ENCODE measurements around the gene INAVA. TPM values are rescaled to one million over a fixed set of nuclear protein-coding genes. Genes with fewer than 3 reads are reported as not detected.
A peak's percentile ranks its signal among the peaks of the same experiment; 100 is the strongest.
"Not testable (repeated sequence)": the region's sequence is repeated elsewhere in the genome, so short reads cannot be mapped to it uniquely, and the experiment has no call there.

Gene INAVA
- total RNA-seq, 2 experiments from 2014 or later: 0.45 TPM; not detected in 1

DNA sequence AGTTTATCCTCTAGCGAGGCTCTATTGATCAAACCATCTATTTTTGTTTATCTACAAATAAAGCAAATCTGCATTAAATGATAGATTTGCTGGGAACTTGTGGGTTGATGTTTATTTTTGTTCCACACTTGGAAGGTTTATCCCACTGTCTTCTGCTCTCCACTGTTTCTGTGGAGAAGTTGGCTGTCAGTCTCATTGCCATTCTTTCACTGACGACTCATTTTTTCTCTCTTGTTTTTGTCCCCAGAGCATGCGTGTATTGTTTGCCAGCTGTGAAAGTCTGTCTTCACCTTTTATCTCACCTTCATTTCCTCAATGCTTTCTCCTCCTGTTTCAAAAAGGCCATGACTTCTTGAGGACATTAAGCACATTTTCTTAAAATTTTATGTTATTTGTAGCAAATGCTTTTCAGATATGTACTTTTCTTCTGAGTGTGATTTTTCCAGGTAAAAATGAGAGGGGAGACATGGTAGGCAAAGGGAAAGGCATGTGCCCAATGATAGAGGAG lies 52.4 kb downstream of the INAVA start:
- Mint-ChIP-seq H3K27me3 (peaks cover 24% of the 10 kb centered on the region), H3K9me3 (peaks cover 7% of the 10 kb centered on the region), H3K36me3 (ENCODE audit: low read depth) (peaks cover 1% of the 10 kb centered on the region), H3K4me3 (no peak overlapping the region), H3K27ac (no peak overlapping the region), H3K4me1 (no peaks in the 10 kb centered on the region)
- DNase-seq: no peak
- POLR2A ChIA-PET: no interaction called here
- CTCF ChIA-PET: interaction anchor here (1.0 kb wide), 1 partner anchor 25 kb away, joined by 3 read pairs; no protein-coding TSS in a partner anchor

DNA sequence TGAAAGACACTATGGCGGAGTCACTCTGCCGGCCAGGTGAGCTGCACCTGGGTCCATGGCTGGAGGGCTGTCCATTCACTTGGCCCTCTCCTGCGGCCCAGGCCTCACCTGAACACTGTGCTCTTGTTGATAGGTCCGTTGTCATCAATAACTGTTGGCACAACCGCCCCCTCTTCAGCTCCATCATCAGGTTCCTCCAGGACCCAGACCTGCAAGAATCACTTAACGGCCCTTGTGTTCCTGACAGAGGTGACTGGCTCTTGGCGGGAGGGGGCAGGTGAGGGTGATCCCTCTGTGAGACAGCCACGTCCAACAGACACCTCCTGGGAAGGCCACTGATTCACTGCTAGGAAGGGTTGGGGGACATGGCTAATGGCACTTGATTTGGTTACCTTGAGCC lies 54.9 kb downstream of the INAVA start:
- ChIA-PET CTCF (no interaction called here), POLR2A (no interaction called here)
- no peak overlapping the region for H3K27ac Mint-ChIP-seq
- no peaks in the 10 kb centered on the region for H3K4me1 Mint-ChIP-seq
- H3K36me3 Mint-ChIP-seq (ENCODE audit: low read depth): no peaks in the 10 kb centered on the region
- DNase-seq: no peak
- H3K4me3 Mint-ChIP-seq: no peak overlapping the region
- peaks cover 22% of the 10 kb centered on the region for H3K27me3 Mint-ChIP-seq
- H3K9me3 Mint-ChIP-seq: peaks cover 7% of the 10 kb centered on the region

DNA sequence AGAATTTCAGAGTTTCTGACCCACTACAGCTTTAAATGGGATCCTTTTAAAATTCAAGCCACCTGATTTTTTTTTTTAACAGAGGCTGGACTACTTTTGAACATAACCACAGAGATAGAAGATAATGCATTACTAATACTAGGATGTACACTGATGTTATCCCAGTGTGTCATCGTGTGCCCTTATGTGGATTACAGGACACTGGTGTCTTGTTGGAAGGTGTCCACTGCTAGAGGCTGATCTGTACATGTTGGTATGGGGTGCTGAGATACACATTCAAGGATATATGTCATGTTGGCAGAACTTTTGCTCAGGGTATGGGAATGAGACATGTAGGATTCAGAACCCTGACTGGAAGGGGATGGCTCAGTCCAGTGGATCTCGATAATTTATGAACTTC lies 56.3 kb downstream of the INAVA start:
- no peak for DNase-seq
- Mint-ChIP-seq H3K4me3 (no peak overlapping the region), H3K9me3 (peaks cover 7% of the 10 kb centered on the region), H3K36me3 (ENCODE audit: low read depth) (no peaks in the 10 kb centered on the region), H3K27me3 (peaks cover 17% of the 10 kb centered on the region), H3K27ac (no peak overlapping the region), H3K4me1 (no peaks in the 10 kb centered on the region)
- POLR2A ChIA-PET: no interaction called here
- CTCF ChIA-PET: no interaction called here

DNA sequence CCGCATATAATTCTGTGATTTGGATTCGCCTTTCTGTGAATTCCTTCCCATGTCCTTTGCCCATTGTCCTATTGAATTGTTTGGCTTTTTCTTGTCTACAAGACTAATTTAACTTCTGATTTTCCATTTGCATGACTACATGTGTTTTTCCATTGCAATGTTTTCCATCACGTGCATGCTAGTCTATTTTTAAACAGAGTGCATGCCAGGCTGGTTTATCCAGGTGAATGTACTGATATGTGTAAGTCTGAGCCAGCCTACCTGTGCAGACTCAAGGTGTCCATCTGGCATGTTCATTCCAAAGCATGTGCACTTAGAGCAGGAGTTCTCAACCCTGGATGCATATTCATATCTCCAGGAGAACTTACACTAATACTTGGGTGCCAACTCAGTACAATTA lies 59.7 kb downstream of the INAVA start:
- no peak for DNase-seq
- POLR2A ChIA-PET: no interaction called here
- CTCF ChIA-PET: interaction anchor here (0.9 to 1.4 kb wide), 2 partner anchors 17 to 26 kb away, joined by 3 read pairs; no protein-coding TSS in a partner anchor
- Mint-ChIP-seq H3K27ac (no peak overlapping the region), H3K27me3 (peaks cover 13% of the 10 kb centered on the region), H3K4me1 (no peaks in the 10 kb centered on the region), H3K4me3 (no peak overlapping the region), H3K9me3 (no peaks in the 10 kb centered on the region), H3K36me3 (ENCODE audit: low read depth) (no peaks in the 10 kb centered on the region)

DNA sequence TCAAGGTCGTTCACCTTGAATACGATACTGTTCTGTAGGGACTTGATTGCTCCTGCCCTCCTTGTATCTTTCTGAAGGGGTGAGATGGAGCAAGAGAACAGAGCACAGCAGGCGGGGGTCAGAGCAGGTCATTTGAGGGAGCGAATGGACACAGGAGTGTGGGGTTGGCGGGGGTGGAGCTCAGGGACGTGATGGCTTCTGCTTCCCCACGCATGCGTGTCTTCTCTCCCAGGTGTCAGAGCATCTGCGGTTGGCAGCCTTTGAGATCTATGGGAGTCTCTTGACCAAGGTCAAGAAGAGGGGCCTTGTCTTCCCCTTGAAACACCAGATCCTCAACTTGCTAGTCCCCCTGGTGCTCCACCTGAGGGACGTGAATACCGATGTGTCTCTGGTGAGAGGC lies 63.9 kb downstream of the INAVA start:
- Mint-ChIP-seq H3K27me3 (peaks cover 20% of the 10 kb centered on the region), H3K4me3 (no peak overlapping the region), H3K9me3 (no peaks in the 10 kb centered on the region), H3K4me1 (no peaks in the 10 kb centered on the region), H3K36me3 (ENCODE audit: low read depth) (no peaks in the 10 kb centered on the region), H3K27ac (no peak overlapping the region)
- DNase-seq: no peak
- ChIA-PET CTCF (no interaction called here), POLR2A (no interaction called here)

DNA sequence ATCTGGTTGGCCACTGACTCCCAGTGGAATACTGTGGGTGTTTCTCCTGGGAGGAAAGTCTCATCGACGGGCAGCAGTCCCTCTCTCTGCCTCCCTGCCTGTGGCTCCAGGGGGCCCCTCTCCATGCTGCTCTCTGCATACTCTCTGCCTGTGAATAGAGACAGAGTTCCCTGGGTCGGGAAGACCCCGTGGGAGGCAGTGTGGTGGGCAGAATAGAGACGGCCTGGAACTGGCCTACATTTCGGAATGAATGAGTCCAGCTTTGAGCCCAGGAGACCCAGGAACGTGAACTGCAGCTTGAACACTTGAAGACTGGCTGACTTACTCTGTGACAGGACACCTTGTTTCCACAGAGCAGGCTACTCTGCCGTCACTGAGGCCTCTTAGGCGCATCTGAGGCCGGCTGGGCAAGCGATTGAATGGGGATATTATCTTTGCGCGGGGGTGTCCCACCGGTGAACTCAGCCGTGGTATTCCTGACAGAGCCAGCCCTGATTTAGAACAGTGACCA lies 64.8 kb downstream of the INAVA start:
- no peak for DNase-seq
- Mint-ChIP-seq H3K27me3 (peaks cover 17% of the 10 kb centered on the region), H3K4me3 (no peak overlapping the region), H3K36me3 (ENCODE audit: low read depth) (no peaks in the 10 kb centered on the region), H3K4me1 (no peaks in the 10 kb centered on the region), H3K9me3 (no peaks in the 10 kb centered on the region), H3K27ac (no peak overlapping the region)
- ChIA-PET CTCF (no interaction called here), POLR2A (no interaction called here)

DNA sequence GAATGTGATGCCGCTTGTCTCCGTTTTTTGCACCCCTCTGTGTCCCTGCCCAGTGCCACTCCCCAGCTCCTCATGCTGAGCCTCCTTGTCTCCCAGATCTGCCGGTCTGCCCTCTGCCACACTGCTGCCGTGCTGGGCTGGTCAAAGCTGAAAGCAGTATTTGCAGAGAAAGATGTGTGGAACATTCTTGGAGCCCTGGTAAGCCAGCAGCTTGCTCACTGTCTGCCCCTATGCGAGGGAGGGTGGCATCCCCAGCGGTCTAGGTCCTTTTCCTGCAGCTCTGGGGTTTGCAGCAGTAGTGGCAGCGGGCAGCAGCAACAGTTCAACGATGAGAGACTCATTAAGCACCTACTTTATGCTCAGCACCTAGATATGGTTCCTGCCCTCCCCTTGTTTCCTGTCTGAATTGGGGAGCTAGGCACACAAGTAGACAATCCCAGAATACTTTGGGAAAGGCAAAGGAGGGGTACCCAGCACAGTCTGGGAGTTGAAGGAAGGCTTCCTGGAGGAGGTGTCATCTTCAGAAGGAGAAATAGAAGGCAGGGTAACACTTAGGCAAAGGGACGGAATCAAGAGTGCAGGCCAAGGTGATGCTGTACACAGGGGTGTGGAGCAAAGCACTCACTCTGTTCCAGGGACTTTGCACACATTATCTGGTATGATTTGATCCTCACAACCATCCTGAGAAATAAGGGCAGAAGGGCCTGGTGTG lies 65.7 kb downstream of the INAVA start:
- POLR2A ChIA-PET: no interaction called here
- H3K27ac Mint-ChIP-seq: no peak overlapping the region
- H3K36me3 Mint-ChIP-seq (ENCODE audit: low read depth): no peaks in the 10 kb centered on the region
- H3K4me1 Mint-ChIP-seq: no peaks in the 10 kb centered on the region
- H3K27me3 Mint-ChIP-seq: peaks cover 17% of the 10 kb centered on the region
- no peaks in the 10 kb centered on the region for H3K9me3 Mint-ChIP-seq
- no peak for DNase-seq
- no peak overlapping the region for H3K4me3 Mint-ChIP-seq
- CTCF ChIA-PET: no interaction called here

DNA sequence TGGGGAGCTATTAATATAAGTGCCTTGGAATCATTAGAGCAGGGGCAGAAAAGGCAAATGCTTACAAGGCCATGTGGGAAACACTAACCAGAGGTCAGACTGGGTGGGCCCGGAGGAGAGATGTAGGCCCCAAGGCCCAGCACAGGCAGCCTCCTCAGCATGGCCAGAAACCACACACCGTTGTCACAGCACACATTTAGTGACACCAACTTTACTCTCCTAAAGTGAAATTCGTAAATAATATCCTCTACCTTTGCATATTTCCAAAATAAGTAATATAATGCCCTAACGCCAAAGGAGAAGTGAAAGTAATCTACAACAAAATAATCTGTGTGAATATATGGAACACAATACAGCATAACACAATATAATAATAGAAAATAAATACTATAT lies 66.2 kb downstream of the INAVA start:
- H3K9me3 Mint-ChIP-seq: no peaks in the 10 kb centered on the region
- no peak overlapping the region for H3K27ac Mint-ChIP-seq
- POLR2A ChIA-PET: no interaction called here
- H3K4me3 Mint-ChIP-seq: no peak overlapping the region
- DNase-seq: no peak
- peaks cover 13% of the 10 kb centered on the region for H3K27me3 Mint-ChIP-seq
- CTCF ChIA-PET: no interaction called here
- H3K36me3 Mint-ChIP-seq (ENCODE audit: low read depth): no peaks in the 10 kb centered on the region
- no peaks in the 10 kb centered on the region for H3K4me1 Mint-ChIP-seq

DNA sequence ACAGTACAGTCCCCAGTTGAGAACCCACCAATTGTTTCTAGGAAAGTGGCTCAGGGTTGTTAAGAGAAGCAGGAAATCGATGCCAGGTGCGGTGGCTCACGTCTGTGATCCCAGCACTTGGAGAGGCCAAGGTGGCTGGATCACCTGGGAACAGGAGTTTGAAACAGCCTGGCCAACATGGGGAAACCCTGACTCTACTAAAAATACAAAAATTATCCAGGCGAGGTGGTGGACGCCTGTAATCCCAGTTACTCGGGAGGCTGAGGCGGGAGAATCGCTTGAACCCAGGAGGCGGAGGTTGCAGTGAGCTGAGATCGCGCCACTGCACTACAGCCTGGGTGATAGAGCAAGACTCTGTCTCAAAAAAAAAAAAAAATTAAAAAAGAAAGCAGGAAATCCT lies 67.5 kb downstream of the INAVA start:
- H3K27me3 Mint-ChIP-seq: peaks cover 13% of the 10 kb centered on the region
- CTCF ChIA-PET: interaction anchor here (1.4 kb wide), 1 partner anchor 10 kb away, joined by 6 read pairs; no protein-coding TSS in a partner anchor
- not testable (repeated sequence) for H3K27ac Mint-ChIP-seq; H3K4me1 Mint-ChIP-seq; H3K36me3 Mint-ChIP-seq (ENCODE audit: low read depth); DNase-seq; H3K9me3 Mint-ChIP-seq; H3K4me3 Mint-ChIP-seq
- POLR2A ChIA-PET: interaction anchor here (1.3 kb wide), 2 partner anchors 10 to 17 kb away, joined by 3 to 7 read pairs; no protein-coding TSS in a partner anchor

DNA sequence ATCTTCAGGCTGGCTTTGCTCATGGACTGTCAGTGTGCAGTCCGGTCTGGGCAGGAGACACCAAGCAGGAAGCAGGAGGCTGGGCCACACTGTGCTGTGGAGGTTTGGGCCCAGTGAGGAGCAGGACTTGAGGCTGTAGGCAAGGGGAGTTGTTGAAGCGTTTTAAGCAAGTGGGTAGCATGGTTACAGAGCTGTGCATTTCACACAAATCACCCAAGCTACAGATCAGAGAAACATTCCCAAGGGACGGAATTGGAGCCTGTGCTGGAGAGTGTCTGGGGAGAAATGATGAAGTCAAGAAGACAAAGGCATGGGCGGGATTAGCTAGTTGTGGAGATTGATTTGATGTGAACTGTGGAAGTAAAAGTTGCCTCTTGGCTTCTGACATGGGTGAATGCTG lies 67.9 kb downstream of the INAVA start:
- Mint-ChIP-seq H3K27me3 (peaks cover 13% of the 10 kb centered on the region), H3K36me3 (ENCODE audit: low read depth) (peaks cover 3% of the 10 kb centered on the region)

DNA sequence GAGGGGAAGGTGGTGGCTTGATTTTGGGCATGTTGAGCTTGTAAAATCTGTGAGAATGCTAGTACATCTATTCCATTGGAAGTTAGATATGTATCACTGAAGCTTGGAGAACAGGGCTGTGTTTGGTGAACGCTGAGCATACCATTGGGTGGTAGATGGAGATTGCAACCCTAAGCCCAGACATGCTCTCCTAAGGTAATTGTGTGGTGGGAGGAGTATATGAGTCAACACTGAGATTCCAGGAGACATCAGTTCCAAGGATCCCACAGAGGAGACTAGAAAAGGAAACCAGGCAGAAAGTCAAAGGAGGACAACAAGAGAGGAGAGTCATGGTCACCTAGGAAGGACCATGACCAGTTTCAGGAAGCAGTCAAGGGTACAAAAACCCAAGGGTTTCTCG lies 68.4 kb downstream of the INAVA start:
- DNase-seq: no peak
- peaks cover 12% of the 10 kb centered on the region for H3K27me3 Mint-ChIP-seq
- peaks cover 3% of the 10 kb centered on the region for H3K36me3 Mint-ChIP-seq (ENCODE audit: low read depth)
- H3K27ac Mint-ChIP-seq: no peak overlapping the region
- no peaks in the 10 kb centered on the region for H3K4me1 Mint-ChIP-seq
- H3K9me3 Mint-ChIP-seq: no peaks in the 10 kb centered on the region
- H3K4me3 Mint-ChIP-seq: no peak overlapping the region
- CTCF ChIA-PET: interaction anchor here (1.1 to 1.4 kb wide), 2 partner anchors 9 to 17 kb away, joined by 4 to 6 read pairs; no protein-coding TSS in a partner anchor
- POLR2A ChIA-PET: interaction anchor here (1.1 to 1.3 kb wide), 3 partner anchors 9 to 45 kb away, joined by 3 to 7 read pairs (median 3); no protein-coding TSS in a partner anchor

More for the DNA sequence above, 67.9 kb downstream of the INAVA start:
- no peaks in the 10 kb centered on the region for H3K9me3 Mint-ChIP-seq
- no peak for DNase-seq
- ChIA-PET POLR2A (interaction anchor here (1.1 to 1.3 kb wide), 3 partner anchors 10 to 44 kb away, joined by 3 to 7 read pairs (median 3); no protein-coding TSS in a partner anchor), CTCF (interaction anchor here (1.1 to 1.4 kb wide), 2 partner anchors 9 to 17 kb away, joined by 4 to 6 read pairs; no protein-coding TSS in a partner anchor)
- H3K4me1 Mint-ChIP-seq: no peaks in the 10 kb centered on the region
- no peak overlapping the region for H3K27ac Mint-ChIP-seq
- no peak overlapping the region for H3K4me3 Mint-ChIP-seq

DNA sequence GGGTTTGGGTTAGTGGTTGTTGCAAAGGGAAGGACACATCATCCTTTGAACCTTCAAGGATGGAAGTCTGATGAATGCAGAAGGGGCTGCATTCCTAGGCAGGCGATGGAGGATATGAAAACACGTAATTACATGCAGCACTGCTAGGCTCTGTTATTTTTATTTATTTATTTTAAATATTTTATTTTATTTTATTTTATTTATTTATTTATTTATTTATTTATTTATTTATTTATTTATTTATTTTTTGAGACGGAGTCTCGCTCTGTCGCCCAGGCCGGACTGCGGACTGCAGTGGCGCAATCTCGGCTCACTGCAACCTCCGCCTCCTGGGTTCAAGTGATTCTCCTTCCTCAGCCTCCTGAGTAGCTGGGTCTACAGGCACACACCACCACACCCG lies 69.2 kb downstream of the INAVA start:
- H3K9me3 Mint-ChIP-seq; DNase-seq; CTCF ChIA-PET; H3K4me3 Mint-ChIP-seq; H3K27me3 Mint-ChIP-seq; H3K36me3 Mint-ChIP-seq (ENCODE audit: low read depth); H3K4me1 Mint-ChIP-seq: not testable (repeated sequence)
- peak overlapping the region; percentile 26 for H3K27ac Mint-ChIP-seq
- POLR2A ChIA-PET: interaction anchor here (1.1 kb wide), 1 partner anchor 45 kb away, joined by 3 read pairs; no protein-coding TSS in a partner anchor

Data from activated CD4-positive, alpha-beta memory T cell treated with anti-CD3 and anti-CD28 coated beads, Interleukin-2, amount 10 ng/mL, durations not matched to agents 7 days and 5 days (primary cell).